Epithelial cell of proximal tubule (primary cell): ENCODE measurements around the gene TVP23A. TPM values are rescaled to one million over a fixed set of nuclear protein-coding genes. Genes with fewer than 3 reads are reported as not detected.
"Not testable (repeated sequence)": the region's sequence is repeated elsewhere in the genome, so short reads cannot be mapped to it uniquely, and the experiment has no call there.

Experiments
- DNase-seq: peaks from one replicate; pipeline ENCODE4 v3.0.0-alpha.2; 2011; ENCODE audit warnings: low read depth
- H3K4me3 ChIP-seq: 2 replicates; pipeline ENCODE4 v1.5.1; 2011; ENCODE audit warnings: low read depth, mild to moderate bottlenecking, low read length
- total RNA-seq: library from RNA; depleted of rRNA; stranded (reverse); fragments of >200 nt; gene quantifications from 2 replicates; pipeline ENCODE4 v1.2.3, GENCODE V29; 2015
- TF ChIP-seq, protein P1 (sequence below): conservative IDR thresholded peaks from 2 replicates; pipeline ENCODE4 v1.5.1; 2012; ENCODE audit warnings: low read depth, mild to moderate bottlenecking, low read length

The TVP23A gene
- total RNA-seq, 1 donor from 2014 or later: not detected

DNA sequence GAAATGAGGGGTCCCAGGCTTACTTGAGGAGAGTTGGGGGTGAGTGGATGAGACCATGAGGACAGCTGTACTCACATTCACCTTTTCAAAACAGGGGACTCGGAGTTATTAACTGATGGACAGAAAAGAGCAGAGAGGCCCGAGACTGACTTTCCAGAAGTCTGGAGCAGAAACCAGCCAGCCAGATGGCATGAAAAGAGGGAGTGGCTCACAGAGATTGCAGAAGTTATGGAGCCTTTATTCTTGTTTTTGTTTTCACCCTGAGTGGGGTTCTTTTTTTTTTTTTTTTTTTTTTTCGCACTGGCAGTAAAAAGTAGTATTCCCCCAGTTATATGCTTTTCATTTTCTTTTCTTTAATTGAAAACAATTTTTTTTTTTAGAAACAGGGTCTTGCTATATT lies 18.9 kb downstream of the TVP23A start:
- H3K4me3 ChIP-seq: no peak overlapping the region
- TF ChIP-seq, protein P1, sequence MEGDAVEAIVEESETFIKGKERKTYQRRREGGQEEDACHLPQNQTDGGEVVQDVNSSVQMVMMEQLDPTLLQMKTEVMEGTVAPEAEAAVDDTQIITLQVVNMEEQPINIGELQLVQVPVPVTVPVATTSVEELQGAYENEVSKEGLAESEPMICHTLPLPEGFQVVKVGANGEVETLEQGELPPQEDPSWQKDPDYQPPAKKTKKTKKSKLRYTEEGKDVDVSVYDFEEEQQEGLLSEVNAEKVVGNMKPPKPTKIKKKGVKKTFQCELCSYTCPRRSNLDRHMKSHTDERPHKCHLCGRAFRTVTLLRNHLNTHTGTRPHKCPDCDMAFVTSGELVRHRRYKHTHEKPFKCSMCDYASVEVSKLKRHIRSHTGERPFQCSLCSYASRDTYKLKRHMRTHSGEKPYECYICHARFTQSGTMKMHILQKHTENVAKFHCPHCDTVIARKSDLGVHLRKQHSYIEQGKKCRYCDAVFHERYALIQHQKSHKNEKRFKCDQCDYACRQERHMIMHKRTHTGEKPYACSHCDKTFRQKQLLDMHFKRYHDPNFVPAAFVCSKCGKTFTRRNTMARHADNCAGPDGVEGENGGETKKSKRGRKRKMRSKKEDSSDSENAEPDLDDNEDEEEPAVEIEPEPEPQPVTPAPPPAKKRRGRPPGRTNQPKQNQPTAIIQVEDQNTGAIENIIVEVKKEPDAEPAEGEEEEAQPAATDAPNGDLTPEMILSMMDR: no peak

DNA sequence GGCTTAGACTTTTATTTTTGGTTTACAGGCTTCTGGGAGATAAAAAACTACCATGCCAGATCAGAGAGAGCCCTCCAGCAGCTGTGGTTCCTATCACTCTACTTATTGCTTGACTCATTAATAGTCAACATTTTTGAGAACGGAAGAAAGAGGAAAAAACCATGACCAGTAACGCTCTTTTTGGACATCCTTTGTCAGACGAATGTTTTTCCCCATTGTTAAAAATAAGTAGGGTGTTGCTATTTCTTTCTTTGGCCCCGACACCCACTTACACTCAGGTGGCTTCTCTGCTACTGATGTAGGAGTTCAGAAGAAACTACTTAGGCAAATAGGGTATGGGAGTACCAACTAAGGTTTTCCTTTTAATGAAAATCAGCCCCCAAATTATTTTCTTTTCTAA lies 27.5 kb downstream of the TVP23A start:
- H3K4me3 ChIP-seq: no peak overlapping the region
- TF ChIP-seq, protein P1: no peak
- DNase-seq: no peak

More for the DNA sequence above, 18.9 kb downstream of the TVP23A start:
- DNase-seq: no peak

DNA sequence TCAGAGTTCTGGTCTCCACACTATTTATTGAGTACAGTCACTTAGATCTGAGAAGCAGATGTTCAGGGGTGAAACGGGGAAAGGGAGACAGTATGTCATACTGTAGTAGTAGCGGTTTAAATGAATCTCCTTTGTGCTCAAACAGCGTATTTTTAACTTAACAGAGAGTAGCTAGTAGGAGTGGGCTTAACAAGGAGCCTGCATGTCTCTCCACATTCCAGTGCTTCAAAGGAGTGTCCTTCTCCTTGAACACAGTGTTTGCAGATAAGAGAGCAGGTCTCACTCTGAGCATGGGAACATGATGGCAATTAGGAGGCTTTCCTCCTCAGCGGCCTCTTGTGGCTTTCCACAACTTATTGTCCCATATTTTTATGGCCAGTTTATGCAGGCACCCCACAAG lies 30.0 kb downstream of the TVP23A start:
- not testable (repeated sequence) for H3K4me3 ChIP-seq, DNase-seq

DNA sequence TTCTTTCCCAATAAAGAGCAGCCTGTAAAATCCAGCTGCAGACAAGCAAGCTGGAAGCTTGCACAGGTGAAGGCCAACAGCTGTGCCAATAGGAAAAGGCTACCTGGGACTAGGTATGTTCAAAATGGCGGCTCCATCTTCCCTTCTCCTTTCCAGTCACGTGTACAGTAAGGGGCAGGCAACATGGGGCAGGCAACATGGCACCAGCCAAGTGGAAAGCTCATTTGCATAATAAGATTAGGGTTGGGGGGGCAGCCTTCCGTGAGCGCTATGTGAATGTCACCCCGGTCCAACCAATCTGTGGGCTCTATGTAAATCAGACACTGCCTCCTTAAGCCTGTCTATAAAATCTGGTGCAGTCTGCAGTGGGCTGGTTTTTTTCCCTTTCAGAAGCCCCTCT lies 31.3 kb downstream of the TVP23A start:
- no peak overlapping the region for H3K4me3 ChIP-seq
- TF ChIP-seq, protein P1: no peak
- DNase-seq: no peak

DNA sequence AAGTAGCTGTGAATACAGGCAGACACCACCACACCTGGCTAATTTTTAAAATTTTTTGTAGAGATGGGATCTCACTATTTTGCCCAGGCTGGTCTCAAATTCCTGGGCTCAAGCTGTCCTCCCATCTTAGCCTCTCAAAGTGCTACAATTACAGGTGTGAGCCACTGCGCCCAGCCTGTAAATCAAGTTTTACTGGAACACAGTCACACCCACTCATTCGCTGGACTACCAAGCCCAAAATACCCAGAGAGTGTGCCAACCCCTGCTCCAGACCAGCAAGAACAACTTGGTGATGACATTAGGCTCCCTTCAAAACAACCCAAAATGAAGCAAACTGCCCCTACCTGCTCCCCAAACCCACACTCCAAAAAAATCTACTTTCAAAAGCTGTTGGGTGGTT lies 36.0 kb downstream of the TVP23A start:
- no peak overlapping the region for H3K4me3 ChIP-seq
- DNase-seq: no peak
- TF ChIP-seq, protein P1: no peak

DNA sequence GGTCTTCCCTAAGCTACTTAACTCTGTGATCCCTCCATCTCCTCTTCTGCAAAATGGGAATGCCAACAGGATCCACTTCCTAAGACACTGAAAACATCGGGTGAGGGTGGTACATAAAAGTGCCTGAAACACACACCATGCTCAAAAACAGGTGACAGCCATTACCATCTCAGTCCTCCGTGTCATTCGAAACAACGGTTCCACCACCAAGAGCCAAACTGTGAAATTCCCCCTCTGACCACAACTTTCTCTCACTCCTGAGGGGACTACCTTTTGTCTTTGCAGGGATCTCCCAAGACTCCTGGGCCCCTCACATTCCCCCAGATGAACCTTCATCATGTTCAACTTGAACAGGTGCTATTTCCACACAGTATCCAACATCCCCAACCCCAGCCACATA lies 38.0 kb downstream of the TVP23A start:
- no peak for DNase-seq
- no peak overlapping the region for H3K4me3 ChIP-seq
- TF ChIP-seq, protein P1: no peak

DNA sequence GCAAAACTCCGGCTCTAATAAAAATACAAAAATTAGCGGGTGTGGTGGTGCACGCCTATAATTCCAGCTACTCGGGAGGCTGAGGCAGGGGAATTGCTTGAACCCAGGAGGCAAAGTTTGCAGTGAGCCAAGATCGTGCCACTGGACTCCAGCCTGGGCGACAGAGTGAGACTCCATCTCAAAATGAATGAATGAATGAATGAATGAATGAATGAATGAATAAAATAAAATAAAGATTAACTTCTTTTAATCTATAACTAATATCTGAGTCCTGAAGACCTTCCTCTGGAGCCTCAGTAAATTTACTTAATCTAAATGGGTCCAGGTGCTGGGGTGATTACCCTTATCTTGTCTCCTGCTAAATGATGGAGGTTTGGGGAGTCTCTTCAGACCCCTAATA lies 38.7 kb downstream of the TVP23A start:
- not testable (repeated sequence) for DNase-seq, H3K4me3 ChIP-seq

DNA sequence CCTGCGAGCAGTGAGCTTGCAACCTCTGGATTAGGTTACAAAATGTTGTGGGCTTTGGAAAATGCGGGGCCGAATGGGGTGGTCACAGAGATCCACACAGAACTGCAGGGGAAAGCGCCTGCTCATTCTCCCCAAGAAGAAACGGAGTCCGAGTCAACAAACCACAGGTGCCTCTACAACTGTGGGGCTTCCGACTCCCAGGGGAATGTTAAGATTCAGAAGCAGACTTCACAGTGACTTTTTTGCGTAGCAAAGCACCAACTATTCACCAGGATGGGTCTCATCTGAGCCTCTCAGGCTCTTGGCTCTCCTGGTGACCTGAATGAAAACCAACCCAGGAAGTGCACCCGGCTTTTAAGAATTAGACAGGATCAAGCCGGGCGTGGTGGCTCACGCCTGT lies 41.2 kb downstream of the TVP23A start:
- no peak for DNase-seq
- H3K4me3 ChIP-seq: no peak overlapping the region
- TF ChIP-seq, protein P1: no peak

DNA sequence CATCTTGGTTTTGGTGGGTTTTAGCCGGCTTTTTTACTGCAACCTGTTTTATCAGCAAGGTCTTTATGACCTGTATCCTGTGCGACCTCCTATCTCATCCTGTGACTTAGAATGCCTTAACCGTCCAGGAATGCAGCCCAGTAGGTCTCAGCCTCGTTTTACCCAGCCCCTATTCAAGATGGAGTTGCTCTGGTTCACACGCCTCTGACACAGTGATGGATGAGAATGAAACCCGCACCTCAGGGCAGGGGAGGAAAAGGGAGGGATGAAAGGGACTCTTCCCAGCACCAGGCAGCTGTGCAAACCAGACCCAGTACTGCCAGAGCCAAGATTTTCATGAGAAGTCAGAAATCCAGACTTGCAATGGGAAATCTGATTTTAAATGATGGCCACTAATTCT lies 41.7 kb downstream of the TVP23A start:
- DNase-seq, H3K4me3 ChIP-seq: not testable (repeated sequence)
